MCF 10A (cell line): ENCODE data around the gene FEV. TPM values are rescaled to one million over a fixed set of nuclear protein-coding genes. Genes with fewer than 3 reads are reported as not detected.

Source experiments
- BruUV-seq: library from RNA; stranded (reverse); fragments of 400-500 nt; replicated peaks from 2 replicates; lab custom pipeline; 2021; lab: Mats Ljungman, UMichigan
- CTCF ChIA-PET: fragments of 300-600 bp; sonication (Branson Sonifier 250); formaldehyde crosslinking; extraction: SDS; loops from one replicate; lab custom pipeline; 2021; ENCODE audit warnings: antibody characterized with exemption, inconsistent platforms; lab: Yijun Ruan, JAX
- POLR2A ChIA-PET: fragments of 300-600, 350-650 bp; sonication (Branson Sonifier 250); formaldehyde crosslinking; extraction: SDS; loops from one replicate; lab custom pipeline; 2020; ENCODE audit warnings: antibody characterized with exemption, inconsistent platforms; lab: Yijun Ruan, JAX
- DNase-seq: peaks from one replicate; pipeline ENCODE4 v3.0.0-alpha.2; 2018; ENCODE audit not compliant: unreplicated experiment
- H3K27ac Mint-ChIP-seq: one replicate; pipeline ENCODE4 v1.8.0; 2022; ENCODE audit warnings: mild to moderate bottlenecking, low read depth, mixed read lengths; ENCODE audit not compliant: unreplicated experiment
- H3K27me3 Mint-ChIP-seq: one replicate; pipeline ENCODE4 v1.8.0; 2022; ENCODE audit warnings: mixed read lengths; ENCODE audit not compliant: insufficient read depth, unreplicated experiment
- H3K36me3 Mint-ChIP-seq: one replicate; pipeline ENCODE4 v1.8.0; 2022; ENCODE audit warnings: mild to moderate bottlenecking, moderate library complexity, mixed read lengths; ENCODE audit not compliant: insufficient read depth, unreplicated experiment
- H3K4me1 Mint-ChIP-seq: one replicate; pipeline ENCODE4 v1.8.0; 2022; ENCODE audit warnings: mixed read lengths; ENCODE audit not compliant: insufficient read depth, unreplicated experiment
- H3K4me3 Mint-ChIP-seq: one replicate; pipeline ENCODE4 v1.8.0; 2022; ENCODE audit warnings: mild to moderate bottlenecking, moderate library complexity, mixed read lengths; ENCODE audit not compliant: unreplicated experiment
- H3K9me3 Mint-ChIP-seq: one replicate; pipeline ENCODE4 v1.8.0; 2022; ENCODE audit warnings: mixed read lengths; ENCODE audit not compliant: unreplicated experiment
- intact Hi-C: fragments of 100-400 bp; cut with micrococcal nuclease; formaldehyde crosslinking; loops from 2 replicates; pipeline ENCODE4 v1.14.1; 2022
- total RNA-seq: library from RNA; stranded (reverse); gene quantifications from 2 replicates; pipeline ENCODE4 v1.2.3, GENCODE V29; 2022
- TF ChIP-seq, protein P1 (sequence below): fragments of 200-600 bp; IDR thresholded peaks from one replicate; pipeline ENCODE4 v1.8.0; 2022; ENCODE audit warnings: antibody characterized with exemption, mild to moderate bottlenecking; ENCODE audit not compliant: unreplicated experiment

FEV gene
- total RNA-seq, 1 experiment from 2014 or later = not detected

DNA sequence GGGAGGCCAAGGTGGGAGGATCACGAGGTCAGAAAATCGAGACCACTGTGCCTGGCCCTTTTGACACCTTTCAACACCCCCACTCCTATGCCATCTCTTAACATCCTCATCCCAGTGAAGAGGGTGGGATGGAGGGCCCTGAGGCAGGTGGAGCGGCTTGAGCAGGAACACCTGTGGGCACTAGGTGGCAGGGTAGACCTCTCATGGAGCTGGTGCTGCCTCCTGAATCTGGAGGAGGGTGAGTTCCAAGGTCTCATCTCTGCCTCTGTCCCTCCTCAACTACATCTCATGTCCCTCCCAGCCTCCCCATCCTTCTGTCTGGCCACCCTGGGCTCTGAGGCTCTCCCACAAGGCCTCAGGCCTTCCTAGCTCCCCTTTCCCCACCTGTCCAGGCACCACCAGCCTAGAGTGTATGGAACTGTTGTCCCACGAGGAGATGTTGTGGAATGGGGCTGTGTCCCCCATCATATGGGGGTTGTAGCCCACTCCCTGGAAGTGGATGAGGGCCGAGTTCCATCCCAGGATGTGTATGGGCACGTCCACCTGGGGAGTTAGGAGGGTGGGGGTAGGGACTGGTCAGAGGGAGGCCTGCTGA, 25.3 kb upstream of the FEV start:
- Mint-ChIP-seq H3K4me3 (no peak overlapping the region), H3K4me1 (no peaks in the 10 kb centered on the region), H3K27ac (no peak overlapping the region), H3K9me3 (no peaks in the 10 kb centered on the region), H3K36me3 (no peaks in the 10 kb centered on the region), H3K27me3 (peaks cover 29% of the 10 kb centered on the region)
- no TSS peak for BruUV-seq
- TF ChIP-seq, protein P1, sequence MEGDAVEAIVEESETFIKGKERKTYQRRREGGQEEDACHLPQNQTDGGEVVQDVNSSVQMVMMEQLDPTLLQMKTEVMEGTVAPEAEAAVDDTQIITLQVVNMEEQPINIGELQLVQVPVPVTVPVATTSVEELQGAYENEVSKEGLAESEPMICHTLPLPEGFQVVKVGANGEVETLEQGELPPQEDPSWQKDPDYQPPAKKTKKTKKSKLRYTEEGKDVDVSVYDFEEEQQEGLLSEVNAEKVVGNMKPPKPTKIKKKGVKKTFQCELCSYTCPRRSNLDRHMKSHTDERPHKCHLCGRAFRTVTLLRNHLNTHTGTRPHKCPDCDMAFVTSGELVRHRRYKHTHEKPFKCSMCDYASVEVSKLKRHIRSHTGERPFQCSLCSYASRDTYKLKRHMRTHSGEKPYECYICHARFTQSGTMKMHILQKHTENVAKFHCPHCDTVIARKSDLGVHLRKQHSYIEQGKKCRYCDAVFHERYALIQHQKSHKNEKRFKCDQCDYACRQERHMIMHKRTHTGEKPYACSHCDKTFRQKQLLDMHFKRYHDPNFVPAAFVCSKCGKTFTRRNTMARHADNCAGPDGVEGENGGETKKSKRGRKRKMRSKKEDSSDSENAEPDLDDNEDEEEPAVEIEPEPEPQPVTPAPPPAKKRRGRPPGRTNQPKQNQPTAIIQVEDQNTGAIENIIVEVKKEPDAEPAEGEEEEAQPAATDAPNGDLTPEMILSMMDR = peak; percentile 50
- peak; percentile 51 for DNase-seq
- intact Hi-C loops = no loop called here
- ChIA-PET CTCF (interaction anchor here (0.6 to 4.2 kb wide), 28 partner anchors 8 to 521 kb away, joined by 3 to 27 read pairs (median 4); no protein-coding TSS in a partner anchor), POLR2A (interaction anchor here (0.6 kb wide), 1 partner anchor 109 kb away, joined by 3 read pairs; no protein-coding TSS in a partner anchor)

DNA sequence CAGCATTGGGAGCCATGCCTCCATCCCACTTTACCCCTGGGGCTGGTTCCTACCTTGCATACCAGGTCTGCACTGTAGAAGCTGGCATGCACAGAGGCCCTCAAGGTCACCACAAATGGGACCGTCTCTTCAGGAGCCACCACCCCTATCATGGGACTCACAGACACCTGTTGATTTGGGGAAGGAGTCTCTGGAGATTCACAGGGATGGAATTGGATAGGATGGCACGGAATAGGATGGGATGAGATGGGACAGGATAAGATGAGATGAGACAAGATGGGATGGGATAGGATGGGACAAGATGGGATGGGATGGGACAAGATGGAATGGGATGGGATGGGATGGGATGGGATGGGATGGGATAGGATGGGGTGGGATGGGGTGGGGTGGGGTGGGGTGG, 24.3 kb upstream of the FEV start:
- Mint-ChIP-seq H3K9me3 (no peaks in the 10 kb centered on the region), H3K4me3 (no peak overlapping the region), H3K4me1 (no peaks in the 10 kb centered on the region), H3K27ac (no peak overlapping the region), H3K27me3 (peaks cover 29% of the 10 kb centered on the region), H3K36me3 (peaks cover 6% of the 10 kb centered on the region)
- intact Hi-C loops = no loop called here
- BruUV-seq = no TSS peak
- ChIA-PET POLR2A (no interaction called here), CTCF (interaction anchor here (0.5 to 4.2 kb wide), 17 partner anchors 9 to 1845 kb away, joined by 3 to 27 read pairs (median 5); no protein-coding TSS in a partner anchor)
- TF ChIP-seq, protein P1 = no peak
- DNase-seq = no peak

DNA sequence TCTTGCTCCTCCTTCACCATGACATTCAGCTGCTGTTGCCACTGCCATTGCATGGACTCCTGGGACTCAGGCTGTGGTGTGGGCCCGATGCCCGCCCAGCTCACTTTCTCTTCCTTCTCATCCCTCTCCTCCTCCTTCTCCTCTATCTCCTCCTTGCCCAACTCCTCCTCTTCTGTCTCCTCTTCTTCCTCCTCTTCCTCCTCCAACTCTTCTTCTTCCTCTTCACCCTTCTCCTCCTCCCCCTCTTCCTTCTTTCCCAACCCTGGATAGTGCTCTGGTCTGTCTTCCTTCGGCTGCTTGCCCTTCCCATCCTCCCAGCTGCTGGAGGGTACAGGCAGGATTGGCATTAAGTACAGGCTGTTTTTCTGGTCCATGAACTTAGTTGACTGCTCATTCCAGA, 19.0 kb upstream of the FEV start:
- H3K36me3 Mint-ChIP-seq = peaks cover 6% of the 10 kb centered on the region
- DNase-seq = no peak
- peaks cover 36% of the 10 kb centered on the region for H3K27me3 Mint-ChIP-seq
- H3K4me1 Mint-ChIP-seq = peaks cover 6% of the 10 kb centered on the region
- H3K4me3 Mint-ChIP-seq = no peak overlapping the region
- TF ChIP-seq, protein P1 = no peak
- no TSS peak for BruUV-seq
- ChIA-PET POLR2A (no interaction called here), CTCF (interaction anchor here (0.7 to 3.2 kb wide), 6 partner anchors 9 to 70 kb away, joined by 3 to 18 read pairs (median 3); no protein-coding TSS in a partner anchor)
- no peaks in the 10 kb centered on the region for H3K9me3 Mint-ChIP-seq
- intact Hi-C loops = no loop called here
- no peak overlapping the region for H3K27ac Mint-ChIP-seq

DNA sequence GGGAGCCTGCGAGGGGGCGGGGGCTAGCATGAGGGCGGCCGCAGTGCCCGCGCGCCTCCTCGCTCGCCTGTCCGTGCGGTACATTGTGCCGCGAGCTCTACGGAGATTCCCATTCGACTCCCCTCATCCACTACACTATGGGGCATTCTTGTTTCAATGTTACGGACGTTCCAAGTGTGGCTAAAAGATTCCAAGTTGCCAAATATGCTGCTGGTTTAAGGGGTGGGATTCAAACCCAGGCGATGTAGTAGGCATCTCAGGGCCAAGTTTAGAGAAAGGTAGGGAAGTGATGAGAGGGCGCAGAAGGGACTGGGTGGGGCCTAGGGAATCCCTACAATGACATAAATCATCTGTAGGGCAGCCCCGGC, 18.3 kb upstream of the FEV start:
- TF ChIP-seq, protein P1 = no peak
- Mint-ChIP-seq H3K36me3 (peaks cover 6% of the 10 kb centered on the region), H3K4me1 (peaks cover 12% of the 10 kb centered on the region), H3K27me3 (peaks cover 36% of the 10 kb centered on the region), H3K4me3 (no peak overlapping the region), H3K9me3 (no peaks in the 10 kb centered on the region), H3K27ac (no peak overlapping the region)
- intact Hi-C loops = no loop called here
- no TSS peak for BruUV-seq
- DNase-seq = no peak
- ChIA-PET CTCF (interaction anchor here (0.6 to 3.2 kb wide), 4 partner anchors 8 to 151 kb away, joined by 3 to 18 read pairs (median 3); no protein-coding TSS in a partner anchor), POLR2A (no interaction called here)
